SK-N-MC (cell line): ENCODE results near the gene USP6.

Experiments used
- EZH2 ChIP-seq: fragments of 200-600 bp; sonication (generic); IDR thresholded peaks from one replicate; pipeline ENCODE4 v1.6.1; 2017; ENCODE audit warnings: antibody characterized with exemption
- POLR2AphosphoS5 ChIP-seq: IDR thresholded peaks from 2 replicates; pipeline ENCODE4 v1.6.1; 2012; ENCODE audit warnings: mild to moderate bottlenecking, low read depth, low read length, borderline replicate concordance

GRCh38 chr17:5133311-5133710 lies 17.5 kb downstream of the USP6 start:
- TF ChIP-seq EZH2: no peak
- no peak for TF ChIP-seq POLR2AphosphoS5
